NCI-H2107 treated with DMSO at 0.1 percent for 48 hours (cell line): ENCODE results near the gene SOHLH1.

Source experiments
- DNase-seq: peaks from one replicate; lab custom pipeline; 2025; ENCODE audit not compliant: unreplicated experiment; lab: John Stamatoyannopoulos, UW

SOHLH1 gene, protein sequence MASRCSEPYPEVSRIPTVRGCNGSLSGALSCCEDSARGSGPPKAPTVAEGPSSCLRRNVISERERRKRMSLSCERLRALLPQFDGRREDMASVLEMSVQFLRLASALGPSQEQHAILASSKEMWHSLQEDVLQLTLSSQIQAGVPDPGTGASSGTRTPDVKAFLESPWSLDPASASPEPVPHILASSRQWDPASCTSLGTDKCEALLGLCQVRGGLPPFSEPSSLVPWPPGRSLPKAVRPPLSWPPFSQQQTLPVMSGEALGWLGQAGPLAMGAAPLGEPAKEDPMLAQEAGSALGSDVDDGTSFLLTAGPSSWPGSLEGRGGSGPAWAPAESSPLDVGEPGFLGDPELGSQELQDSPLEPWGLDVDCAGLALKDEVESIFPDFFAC

DNA sequence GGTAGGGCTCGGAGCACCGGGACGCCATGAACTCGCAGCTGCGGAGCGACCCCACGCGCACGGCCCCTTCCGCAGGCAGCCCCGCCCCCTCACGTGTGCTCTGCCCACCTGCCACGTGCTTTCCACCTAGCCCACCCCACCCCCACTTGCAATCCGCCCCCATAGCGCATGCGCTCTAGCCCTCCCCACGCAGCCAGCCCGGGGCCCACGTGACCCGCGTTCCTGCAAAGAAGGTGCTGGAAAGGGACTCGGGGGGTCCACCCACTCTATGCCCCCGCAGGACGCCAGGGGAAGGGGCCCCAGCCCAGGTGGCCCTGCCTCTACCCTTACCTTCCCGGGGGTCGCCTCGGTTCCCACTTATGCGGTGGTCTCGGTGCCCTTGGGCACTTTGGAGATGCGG, at the start of gene SOHLH1:
TSS of gene SOHLH1 (minus strand) at position 42 of the 400 bp plus-strand sequence. CDS start at position 28, 14 bp downstream.
- DNase-seq = no peak

DNA sequence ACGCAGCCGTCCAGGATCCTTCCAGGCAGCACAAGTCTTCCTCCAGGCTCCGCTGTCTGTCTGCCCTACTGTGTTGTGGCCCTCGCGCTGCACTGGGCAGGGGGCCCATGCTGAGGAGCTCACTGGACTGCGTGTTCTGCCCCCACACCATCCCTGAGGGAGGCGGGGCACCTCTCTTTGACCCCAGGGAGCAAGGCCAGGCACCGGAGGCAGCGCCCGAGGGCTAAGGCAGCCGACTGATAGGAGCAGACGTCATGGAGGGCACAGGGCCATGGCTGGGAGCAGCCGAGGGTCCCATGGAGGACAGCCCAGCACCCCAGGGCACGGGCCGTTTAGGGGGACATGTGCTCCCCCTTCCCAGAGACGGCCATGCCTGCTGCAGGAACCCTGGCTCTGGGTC, 49.4 kb upstream of the SOHLH1 start:
- DNase-seq = no peak

DNA sequence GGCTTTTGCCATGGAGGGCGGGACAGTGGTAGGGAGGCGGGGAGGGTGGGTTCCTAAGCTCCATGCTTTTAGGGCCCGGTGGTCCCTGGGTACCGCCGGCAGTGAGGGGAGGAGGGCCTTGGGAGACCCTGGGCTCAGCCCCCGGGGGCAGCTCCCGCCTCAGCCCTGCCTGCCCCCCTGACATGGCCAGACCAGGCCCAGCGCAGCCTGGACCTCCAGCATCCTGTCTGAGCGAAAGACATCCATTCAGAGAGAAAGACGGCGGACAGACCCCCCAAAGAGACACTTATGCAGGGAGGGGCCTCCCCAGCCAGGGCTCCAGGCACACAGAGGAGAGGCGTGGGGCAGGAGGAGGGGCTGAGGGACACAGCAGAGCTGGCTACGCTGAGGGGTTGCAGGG, 48.0 kb upstream of the SOHLH1 start:
- no peak for DNase-seq

DNA sequence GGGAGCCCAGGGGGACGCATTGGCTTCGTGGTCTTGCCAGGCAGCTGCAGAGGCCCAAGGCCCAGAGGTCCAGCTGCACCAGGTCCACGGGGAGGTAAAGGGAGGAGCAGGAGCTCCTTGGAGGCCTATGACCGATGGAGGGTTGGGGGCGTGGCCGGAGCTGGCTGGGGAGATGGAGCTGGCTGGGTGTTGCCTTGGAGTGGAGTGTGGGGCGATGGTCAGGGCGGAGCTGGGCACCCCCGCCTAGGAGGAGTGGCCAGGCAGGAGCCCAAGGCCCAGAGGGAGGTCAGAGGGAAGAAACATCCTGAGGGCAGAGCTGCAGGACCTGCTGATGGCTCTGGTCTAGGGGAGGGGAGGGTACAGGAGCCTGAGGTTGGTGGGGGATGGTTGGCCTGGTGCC, 47.3 kb upstream of the SOHLH1 start:
- no peak for DNase-seq

DNA sequence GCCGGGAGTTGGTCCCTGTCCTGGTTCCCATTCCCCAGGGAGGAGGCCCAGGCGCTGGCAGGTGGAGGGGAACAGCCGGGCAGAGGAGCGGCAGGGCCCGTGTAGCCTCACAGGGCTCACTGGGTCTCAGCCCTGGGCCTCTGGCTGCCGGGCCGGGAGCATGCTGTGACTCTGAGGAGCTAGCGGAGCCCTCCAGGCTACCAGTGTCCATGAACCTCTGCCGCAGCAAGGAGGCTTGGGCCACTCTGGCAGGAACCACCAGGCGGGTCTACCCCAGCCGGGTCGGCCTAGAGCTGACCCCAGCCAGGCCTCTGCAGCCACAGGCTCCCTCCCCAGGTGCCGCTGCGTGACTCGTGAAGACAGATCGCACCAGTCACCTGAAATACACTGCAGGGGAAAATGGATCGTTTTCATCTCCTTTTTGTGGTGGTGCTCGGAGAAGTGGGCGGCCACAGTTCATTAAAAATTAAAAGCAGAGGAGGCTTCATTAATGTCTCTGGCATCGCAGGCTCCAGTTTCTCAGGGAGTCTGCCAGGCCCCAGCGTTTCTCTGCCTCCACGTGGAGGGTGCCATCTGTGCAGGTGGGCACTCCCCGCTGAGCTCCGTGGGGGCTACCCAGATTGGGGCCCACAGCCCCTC, 46.5 kb upstream of the SOHLH1 start:
- no peak for DNase-seq

DNA sequence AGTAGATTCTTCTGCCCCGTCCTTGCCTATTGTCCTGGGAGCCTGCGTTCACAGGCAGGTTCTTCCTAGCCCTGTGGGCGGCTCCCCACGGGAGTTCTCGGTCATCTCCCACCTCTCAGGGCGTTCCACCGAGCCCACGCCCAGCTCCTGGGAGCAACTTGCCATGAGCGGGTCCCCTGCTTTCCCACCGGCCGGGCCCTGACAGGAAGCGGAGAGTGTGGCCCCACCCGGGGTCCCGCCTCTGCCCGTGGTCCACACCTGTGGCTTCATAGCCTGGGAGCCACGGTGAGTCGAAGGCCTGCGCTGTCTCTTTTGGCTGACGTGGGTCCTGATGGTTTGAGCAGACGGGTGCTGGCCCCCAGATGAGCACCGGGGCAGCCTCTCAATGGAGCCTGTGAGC, 45.9 kb upstream of the SOHLH1 start:
- DNase-seq = no peak

DNA sequence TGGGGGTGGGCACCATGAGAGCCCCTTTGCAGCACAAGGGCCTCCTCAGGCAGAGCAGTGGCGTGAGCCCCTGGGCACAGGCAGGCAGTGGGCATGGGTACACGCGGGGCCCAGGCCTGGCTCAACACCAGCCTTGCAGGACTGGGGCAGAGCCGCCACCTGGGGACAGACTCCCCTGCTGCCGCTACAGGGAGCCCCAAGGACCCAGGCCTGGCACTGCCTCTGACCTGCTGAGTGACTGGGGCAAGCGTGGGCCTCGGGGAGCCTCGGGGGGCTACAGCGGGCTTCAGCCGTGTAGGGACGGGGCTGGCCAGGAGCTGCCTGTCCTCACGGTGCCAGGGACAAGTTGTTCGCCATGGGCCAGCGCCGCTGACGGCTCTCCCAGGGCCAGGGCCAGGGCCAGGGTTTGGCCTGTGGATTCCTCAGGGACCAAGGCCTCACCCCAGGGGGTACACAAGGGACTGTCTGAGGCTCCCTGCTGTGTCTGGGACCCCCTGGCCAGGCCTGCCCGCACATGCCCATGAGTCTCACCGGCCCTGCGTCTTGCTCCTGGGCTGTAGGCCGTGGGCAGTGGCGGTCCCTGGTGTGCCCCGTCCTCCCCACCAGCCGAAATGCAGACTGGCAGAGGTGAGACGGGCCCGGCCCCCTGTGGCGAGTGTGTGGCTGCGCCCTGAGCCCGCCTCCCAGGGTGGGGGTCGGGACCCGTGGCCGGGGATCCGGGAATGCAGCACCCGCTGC, 45.2 kb upstream of the SOHLH1 start:
- no peak for DNase-seq

DNA sequence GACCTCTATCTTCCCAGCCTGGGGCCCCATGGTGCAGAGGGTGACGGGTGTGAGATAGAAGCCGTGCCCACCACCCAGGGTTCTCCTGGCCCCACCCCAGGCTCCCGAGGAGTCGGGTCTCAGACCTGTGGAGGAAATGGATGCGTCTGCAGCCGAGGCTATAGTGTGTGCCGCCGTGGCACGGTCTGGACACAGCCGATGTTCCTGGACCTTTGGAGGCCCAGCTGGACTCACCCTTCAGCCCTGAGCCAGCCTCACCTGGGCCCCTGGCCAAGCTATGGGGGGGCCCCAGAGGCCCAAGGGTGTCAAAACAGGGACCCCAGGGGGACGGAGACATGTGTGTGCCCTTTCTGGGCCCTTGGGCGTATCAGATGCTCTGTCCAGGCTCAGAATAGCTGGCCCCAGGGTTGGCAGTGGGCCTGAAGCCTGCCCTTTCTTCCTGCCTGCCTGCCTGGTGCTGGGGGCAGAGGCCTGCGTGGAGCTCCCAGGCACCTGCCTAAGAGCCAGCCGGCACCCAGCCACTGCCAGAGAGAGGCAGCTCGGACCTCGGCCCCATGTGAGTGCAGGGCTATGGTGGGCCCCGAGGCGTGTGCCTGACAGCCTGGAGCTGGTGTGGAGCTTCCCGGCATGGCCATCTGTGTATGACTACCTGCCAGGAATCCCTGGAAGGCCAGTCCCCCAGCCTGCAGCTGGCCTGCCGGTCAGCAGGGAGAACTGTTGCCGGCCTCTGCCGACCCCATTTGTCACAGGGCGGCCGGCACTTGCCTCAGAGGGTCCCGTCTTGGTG, 44.5 kb upstream of the SOHLH1 start:
- DNase-seq = no peak

DNA sequence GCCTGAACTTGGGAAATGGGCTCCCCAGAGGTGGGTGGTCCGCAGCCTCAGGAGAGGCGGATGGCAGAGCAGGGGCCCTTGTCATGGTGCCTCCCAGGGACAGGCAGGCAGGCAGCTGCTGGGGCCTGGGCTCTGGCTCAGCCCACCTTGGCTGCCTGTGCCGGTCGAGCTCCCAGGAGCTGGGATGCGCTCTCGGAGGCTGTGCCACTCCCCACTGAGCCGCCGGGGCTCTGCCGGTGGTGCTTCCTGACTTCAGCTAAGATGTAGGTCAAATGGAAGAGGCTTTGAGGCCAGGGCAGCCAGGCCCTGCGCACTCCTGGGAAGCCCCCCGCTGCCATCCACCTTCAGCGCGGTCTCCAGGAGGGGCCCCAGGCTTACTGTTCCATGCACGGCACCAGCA, 43.7 kb upstream of the SOHLH1 start:
- DNase-seq = no peak

DNA sequence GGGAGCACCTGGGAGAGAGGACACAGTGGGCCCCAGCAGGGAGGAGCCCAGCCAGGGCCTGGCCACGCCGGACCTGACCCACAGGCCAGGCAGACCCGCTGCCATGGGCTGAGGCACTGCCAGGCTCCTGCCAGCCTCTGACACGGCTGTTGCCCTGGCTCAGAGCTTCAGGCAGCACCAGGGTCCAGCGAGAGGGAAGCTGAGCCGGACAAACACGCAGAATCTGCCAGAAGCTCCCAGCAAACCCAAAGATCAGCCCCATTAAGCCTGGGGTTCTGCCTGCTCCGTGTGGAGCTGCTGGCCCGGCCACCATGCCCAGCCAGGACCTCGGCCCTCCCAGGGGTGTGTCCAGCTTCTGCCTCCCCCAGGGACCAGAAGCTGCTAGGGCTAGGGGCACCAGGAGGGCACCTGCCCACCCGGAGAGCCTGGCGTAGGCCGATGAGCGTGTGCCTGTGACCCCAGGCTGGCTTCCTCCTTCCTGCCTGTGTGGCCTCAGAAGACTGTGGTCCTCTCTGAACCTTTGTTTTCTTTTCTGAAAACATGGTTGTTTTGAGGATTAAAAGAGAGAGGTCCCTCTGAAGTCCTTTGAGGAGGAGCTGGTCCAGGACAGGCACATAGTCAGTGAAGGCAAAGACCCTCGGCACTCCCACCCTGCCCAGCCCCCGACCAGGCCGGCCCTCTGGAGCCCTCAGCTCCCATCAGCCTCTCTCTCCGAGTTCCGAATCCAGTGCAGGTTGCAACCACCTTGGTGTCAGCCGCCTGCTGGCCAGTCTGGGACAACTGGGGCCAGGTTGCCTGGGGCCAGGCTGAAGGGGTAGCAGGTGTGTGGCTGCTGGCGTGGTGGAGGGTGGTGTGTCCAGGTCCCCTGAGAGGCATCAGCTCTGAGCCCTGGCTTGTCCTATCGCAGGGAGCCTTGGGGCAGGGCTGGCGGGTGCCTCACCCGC, 42.3 kb upstream of the SOHLH1 start:
- DNase-seq = no peak

DNA sequence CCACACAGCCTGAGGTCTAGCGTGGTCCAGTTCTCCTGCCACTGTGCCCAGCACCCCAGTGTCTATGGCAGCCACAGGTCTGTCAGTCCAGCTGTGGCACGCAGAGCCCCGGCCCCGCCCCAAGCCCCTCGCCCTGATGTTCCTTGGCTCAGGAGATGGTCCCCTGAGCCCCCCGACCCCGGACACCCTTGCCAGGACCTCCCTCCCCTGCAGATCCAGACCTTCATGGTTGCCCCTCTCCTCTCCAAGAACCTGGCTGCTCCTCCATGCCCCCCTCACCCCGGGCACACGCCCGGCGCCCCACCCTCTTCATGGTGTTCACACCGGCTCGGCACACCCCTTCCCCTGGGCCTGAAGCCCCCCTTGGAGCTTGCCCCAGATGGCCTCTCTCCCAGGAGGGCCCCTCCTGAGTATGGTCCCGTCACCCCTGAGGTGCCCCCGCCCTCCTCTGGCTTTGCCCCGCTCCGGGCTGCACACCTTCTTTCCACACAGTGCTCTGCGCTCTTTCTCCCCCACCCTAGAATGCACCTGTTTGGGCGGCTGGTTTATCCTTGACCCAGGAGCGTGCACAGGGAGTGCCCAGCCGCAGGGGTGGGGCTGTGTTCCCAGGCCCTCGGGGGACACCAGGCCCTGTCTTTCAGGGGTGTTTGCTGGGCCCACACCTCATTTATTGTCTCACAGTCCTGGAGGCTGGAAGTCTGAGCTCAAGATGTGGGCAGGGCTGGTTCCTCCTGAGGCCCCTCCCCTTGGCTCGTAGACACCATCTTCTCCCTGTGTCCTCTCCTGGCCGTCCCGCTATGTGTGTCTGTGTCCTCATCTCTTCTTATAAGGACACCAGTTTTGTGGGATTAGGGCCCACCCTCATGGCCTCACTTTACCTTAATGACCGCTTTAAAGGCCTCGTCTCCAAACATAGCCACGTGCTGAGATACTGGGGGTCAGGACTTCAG, 40.3 kb upstream of the SOHLH1 start:
- DNase-seq = no peak

DNA sequence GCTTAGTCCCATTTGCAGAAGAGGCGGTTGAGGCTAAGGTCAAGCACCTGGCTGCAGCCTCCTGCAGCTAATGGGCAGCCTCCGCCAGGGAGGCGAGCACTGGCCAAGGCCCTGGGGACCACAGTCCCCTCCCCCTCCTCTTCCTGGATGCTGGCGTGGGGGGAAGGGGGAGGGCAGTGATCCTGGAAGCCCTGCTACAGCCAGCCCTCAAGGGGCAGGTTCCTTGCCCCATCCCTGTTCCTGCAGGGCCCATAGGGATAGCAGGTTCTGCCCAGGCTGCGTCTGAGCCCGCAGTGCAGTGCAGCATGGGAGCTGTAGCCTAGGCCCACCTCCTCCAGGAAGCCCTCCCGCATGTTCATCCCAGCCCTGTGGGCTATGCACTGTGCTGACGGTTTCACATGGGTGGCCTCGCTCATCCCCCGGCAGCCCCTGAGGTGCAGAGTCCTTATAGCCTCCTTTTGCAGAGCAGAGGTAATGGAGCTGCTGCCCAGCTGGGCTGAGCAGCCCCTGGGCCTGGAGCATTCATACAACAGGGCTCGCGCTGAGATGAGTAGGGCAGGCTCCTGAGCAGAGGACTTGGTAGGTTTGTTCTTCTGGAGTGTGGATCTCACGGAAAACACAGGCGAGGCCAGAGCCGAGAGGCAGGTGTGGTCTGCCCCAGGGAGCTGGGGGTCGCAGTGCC, 38.7 kb upstream of the SOHLH1 start:
- no peak for DNase-seq

DNA sequence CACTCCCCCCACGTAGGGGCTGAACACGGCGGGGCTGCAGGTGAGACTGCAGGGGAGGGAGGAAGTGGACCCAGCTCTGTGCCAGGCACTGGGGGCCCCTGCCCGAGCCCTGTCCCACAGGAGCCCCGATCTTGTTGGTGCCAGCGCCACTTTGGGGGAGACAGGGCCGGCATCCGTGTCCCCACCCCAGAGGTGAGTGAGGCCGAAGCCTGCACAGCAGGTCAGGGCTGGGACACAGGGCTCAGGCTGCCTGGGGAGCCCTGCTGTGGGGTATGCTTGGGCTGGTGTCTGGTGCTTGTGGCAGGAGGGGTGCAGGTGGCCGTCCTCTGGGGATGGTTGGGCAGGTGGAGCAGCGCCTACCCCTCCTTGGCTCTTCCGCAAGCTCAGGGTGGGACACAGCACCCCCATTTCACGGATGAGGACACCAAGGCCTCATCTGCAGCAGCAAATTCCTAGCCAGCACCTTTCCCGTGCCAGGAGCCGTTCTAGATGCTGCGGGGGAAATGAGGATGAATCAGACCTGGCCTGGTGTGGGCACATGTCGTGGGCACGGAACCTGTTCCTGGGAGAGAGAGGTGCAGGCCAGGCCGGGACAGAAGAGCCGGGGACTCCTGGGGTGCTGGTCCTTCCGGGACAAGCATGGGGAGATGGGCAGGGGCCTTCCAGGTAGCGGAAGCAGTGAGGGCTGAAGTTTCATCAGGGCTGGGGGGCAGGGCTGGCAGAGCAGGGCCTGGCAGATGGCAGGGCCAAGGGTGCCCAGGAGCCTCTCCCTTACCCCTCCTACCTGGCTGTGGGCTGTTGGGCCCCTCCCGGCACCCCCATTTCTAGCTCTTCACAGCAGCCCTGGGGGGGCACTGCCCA, 37.9 kb upstream of the SOHLH1 start:
- no peak for DNase-seq

DNA sequence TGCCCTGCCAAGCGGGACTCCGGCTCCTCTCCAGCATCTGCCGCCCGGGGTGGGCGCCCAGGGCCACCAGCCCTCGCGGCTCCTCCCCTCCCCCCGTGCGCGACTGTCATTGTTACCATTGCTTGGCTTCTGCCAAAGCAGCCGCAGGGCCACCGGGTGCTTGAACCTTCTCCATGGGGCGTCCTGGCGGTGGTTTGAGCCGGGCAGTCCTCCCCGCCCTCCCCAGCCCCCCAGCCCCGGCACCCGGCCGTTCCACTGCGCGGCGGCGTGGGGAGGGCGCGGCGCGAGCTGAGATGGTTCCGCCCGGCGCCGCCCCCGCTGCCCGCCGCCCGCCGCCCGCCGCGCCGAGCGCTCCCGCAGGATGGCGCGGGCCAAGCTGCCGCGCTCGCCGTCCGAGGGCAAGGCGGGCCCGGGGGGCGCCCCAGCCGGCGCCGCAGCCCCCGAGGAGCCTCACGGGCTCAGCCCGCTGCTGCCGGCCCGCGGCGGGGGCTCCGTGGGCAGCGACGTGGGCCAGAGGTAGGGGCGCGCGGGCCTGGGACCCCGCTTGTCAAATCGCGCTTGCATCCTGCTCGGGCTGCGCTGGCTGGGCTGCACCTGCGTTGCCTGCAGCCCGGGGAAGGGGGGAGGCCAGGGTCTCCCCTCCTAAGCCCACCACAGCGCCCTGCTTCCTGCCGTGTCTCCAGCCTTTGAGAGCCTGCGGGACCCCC, 37.1 kb upstream of the SOHLH1 start:
- no peak for DNase-seq

DNA sequence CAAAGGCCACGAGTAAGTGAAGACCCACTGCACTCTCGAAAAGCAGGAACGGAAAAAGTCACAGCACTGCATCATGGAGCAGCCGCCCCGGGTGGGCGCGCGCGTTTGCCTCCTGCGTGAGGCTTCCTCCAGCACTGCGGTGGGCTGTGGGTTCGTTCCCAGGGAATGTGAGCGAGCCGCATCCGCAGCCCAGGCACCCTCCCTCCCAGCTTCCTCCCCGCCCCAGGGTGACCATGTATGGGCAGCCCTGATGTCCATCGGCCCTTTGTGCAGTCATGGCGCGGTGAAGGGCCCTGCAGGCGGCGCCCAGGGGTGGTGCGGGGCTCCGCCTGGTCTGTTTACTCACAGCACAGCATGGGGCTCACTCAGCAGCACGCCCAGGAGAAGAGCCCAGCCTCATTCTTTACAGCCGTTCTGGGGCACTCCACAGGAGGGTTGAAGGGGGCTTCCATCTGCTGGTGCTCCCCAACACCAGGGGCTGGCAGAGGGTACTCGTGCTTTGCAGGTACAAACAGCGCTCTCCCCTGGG, 35.4 kb upstream of the SOHLH1 start:
- DNase-seq = no peak

DNA sequence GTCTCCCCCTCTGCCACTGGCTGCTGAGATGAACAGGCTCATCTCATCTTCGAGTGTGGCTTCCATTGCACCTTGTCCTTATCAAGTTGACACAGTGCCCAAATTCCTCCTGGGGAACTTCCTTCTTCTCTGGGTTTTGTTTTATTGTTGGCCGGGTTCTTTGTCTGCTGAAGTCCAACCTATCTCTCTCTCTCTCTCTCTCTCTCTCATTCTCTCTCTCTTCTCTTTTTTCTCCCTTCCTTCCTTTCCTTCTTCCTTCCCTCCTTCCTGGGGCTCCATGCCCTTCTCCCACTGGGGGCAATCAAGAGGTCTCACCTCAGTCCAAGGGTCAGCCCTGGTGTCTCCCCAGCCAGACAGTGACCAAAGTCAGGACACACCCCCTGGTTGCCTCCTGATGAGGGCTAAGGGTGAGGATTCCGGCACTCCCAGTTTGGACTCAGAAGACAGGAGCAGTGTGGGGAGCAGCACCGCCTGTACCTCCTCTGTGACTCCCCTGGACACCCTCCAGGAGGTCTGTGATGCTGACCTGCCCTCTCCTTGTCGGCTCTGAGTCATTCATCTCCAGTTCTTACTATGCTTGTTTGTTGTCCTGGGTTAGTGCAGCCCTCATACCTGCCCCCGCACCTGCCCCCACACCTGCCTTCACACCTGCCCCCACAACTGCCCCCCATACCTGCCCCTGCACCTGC, 33.4 kb upstream of the SOHLH1 start:
- DNase-seq = no peak
